Limb (tissue), 2 donors: ENCODE measurements around the gene STK17A.
"Not testable (repeated sequence)": the region's sequence is repeated elsewhere in the genome, so short reads cannot be mapped to it uniquely, and the experiment has no call there.

Source experiments
- DNase-seq, 2 donors: peaks; one replicate each; pipeline ENCODE4 v3.0.0-alpha.2; 2016; ENCODE audit errors: extremely low spot score in 2 of 2

Gene STK17A

GRCh38 chr7:43658718-43659548 lies 76.0 kb downstream of the STK17A start:
- DNase-seq, result no peak

DNA sequence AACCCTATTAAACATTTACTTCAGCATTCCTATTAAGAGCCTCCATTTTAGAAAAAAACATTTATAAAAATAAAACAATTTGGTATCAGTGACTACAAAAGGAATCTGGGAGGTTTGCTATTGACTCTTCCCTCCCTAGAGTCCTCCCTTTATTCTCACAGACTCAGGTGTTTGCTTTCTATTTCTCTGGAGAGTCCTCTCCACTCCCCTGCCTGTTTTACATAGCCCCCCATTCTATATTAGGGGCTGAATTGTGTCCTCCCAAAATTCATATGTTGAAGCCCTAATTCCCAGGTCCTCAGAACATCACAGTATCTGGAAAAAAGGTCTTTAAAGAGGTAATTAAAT lies 76.6 kb downstream of the STK17A start:
- DNase-seq, result no peak

- no peak for DNase-seq
Measured at GRCh38 chr7:43660141-43660540, 77.2 kb downstream of the STK17A start.

DNA sequence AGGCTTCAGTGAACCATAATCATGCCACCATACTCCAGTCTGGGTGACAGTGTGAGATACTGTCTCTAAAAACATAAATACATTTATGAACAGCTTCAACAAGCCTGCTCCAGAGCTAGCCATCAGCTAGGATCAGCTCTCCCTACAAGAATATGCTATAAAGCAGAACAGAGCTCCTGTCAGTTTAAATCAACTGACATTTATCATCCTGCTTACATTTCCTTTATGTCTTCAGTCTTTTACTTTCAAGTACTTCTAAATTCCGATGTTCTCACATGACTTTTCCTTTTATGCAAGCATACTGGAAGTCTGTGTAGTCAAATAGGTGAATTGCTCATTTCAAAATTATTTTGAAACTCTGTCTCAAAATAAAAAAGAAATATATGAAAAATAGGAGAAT lies 81.8 kb downstream of the STK17A start:
- DNase-seq, result no peak

- DNase-seq, result no peak
Measured at GRCh38 chr7:43666938-43667337, 84.0 kb downstream of the STK17A start.

GRCh38 chr7:43668035-43668434 lies 85.1 kb downstream of the STK17A start:
- DNase-seq, result no peak

DNA sequence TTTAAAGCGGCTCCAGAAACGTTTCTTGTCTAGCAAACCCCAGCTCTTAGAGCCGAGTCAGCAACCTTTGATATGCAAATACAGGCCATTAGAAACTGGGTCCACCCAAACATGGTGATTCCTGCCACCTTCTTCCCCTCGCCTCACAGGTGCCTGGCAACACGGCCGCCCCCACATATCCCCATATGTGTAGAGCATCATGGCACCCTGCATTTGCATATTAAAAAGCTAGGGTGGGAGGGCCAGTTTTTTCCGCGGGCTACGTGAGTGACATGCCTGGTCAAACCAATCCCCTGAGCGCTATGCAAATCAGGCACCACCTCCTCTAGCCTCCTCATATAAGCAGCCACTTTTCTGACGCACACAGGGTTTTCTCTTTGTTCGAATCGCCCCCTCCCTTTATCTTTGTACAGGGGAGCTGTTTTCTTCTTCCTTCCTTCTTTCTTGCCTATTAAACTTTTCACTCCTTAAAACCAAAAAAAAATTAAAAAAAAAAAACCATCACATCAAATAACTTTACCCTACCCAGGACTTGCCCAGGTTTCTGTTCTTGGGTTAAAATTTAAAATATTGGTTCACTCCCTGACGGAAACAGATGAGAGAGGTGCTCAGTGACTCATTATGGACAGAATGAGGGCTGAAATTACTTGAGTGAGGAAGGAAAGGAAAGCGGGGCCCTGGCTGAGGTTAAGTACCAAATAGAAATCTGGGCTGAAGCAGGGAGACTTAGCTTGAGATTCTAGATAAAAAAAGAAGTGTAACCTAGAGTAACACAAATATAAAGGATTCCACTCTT lies 86.6 kb downstream of the STK17A start:
- no peak for DNase-seq

GRCh38 chr7:43671521-43671920 lies 88.6 kb downstream of the STK17A start:
- no peak for DNase-seq

GRCh38 chr7:43673243-43673976 lies 90.5 kb downstream of the STK17A start:
- DNase-seq, result not testable (repeated sequence)

DNA sequence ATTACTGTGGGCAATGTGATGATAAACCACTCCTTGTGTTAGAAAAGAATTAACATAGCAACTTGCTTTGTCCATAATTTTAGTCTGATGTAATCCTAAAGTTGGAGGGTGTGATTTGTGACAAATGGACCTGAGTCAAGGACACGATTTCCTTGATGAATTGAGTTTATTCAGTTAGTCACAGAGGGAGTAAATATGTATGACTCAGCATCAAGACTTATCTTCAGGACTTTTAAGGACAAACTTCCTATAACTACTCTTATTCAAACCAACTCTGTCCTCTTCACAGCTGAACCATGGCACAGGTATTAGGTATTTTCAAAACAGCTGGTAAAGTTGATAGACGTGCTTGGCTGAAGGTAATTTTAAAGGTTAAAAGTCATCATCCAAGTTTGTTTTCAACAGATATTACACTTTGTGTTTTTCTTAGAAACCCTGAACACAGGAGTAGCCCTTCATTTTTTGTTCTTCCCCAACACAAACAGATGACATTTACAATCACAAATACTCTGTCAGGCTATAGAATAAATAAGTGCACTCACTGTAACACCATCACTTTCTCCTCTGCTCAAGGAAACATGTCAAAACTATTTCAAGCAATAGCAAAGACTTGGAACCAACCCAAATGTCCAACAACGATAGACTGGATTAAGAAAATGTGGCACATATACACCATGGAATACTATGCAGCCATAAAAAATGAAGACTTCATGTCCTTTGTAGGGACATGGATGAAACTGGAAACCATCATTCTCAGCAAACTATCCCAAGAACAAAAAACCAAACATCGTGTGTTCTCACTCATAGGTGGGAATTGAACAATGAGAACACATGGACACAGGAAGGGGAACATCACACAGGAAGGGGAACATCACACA lies 91.9 kb downstream of the STK17A start:
- no peak for DNase-seq
